Adipocyte (in vitro differentiated cells): ENCODE measurements around the gene ARHGAP33.

ENCODE experiments used
- DNase-seq: peaks from one replicate; pipeline ENCODE4 v3.0.0-alpha.2; 2015; ENCODE audit warnings: low read depth
- H3K27me3 ChIP-seq: replicated peaks from 2 replicates; pipeline ENCODE4 v1.7.0; 2013; ENCODE audit warnings: mild to moderate bottlenecking, low read length, moderate library complexity; ENCODE audit not compliant: control insufficient read depth, insufficient read depth
- H3K36me3 ChIP-seq: 2 replicates; pipeline ENCODE4 v1.7.0; 2013; ENCODE audit warnings: low read length, mild to moderate bottlenecking, moderate library complexity; ENCODE audit not compliant: control insufficient read depth, insufficient read depth, severe bottlenecking
- H3K4me1 ChIP-seq: 2 replicates; pipeline ENCODE4 v1.7.0; 2013; ENCODE audit warnings: mild to moderate bottlenecking, low read length, moderate library complexity; ENCODE audit not compliant: control insufficient read depth, insufficient read depth
- H3K4me3 ChIP-seq: 2 replicates; pipeline ENCODE4 v1.7.0; 2013; ENCODE audit warnings: mild to moderate bottlenecking, low read length, moderate library complexity
- H3K9ac ChIP-seq: 2 replicates; pipeline ENCODE4 v1.7.0; 2013; ENCODE audit warnings: mild to moderate bottlenecking, low read length, moderate library complexity
- H3K9me3 ChIP-seq: 2 replicates; pipeline ENCODE4 v1.7.0; 2013; ENCODE audit warnings: mild to moderate bottlenecking, low read length, moderate library complexity; ENCODE audit not compliant: control insufficient read depth

The ARHGAP33 gene

DNA sequence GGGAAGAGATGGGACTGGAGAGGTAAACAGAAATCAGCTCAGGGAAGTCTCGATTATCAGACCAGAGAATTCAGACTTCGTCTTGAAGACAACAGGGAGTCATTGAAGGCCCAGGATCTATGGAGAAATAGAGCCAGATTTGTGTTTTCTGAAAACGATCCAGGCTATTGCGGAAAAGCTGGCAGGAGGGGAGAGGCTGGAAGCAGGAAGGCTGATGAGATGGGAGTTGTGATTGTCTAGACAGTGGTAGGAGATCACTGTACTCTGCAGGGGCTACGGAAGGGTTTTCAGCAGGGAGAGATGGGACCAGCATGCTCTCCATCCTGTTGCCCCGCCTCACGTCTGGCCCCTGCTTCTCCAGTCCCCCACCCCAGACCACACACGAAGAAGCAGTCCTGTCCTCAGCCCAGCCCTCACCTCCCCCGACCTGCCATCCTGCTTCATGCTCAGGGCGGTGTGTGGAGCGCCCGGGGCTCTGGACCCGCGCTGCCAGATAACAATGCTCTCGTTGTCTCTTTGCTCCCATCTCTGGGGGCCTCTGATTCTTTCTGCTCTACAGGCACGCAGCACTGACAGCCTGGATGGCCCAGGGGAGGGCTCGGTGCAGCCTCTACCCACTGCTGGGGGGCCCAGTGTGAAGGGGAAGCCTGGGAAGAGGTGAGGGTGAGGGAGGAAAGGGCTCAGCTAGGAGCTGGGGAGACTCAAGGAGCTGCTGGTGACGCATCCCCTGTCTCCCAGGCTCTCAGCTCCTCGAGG lies 1.9 kb downstream of the ARHGAP33 start:
- no peaks in the 10 kb centered on the region for H3K9me3 ChIP-seq

DNA sequence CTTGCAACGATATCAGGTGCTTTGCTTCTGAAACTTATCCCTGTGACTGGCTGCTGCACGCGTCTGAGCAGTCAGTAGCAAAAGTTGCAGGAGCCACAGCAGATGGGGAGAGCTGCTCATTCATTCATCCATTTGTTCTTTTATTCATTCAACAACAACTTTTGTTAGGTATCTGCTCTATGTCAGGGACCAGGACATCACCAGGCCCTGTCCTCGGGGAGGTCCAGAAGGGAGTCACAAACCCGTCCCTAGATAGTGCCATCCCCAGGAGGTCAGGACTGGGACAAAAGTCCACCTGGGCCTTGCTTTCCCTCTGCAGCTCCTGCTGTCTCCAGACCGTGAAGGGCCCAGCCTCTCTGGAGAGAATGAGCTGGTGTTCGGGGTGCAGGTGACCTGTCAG lies 2.6 kb downstream of the ARHGAP33 start:
- Histone ChIP-seq H3K36me3 (no peaks in the 10 kb centered on the region), H3K27me3 (no peaks in the 10 kb centered on the region), H3K4me3 (no peak overlapping the region), H3K9ac (no peak overlapping the region), H3K4me1 (peaks cover 13% of the 10 kb centered on the region), H3K9me3 (no peaks in the 10 kb centered on the region)
- no peak for DNase-seq

More for the DNA sequence above, 1.9 kb downstream of the ARHGAP33 start:
- no peaks in the 10 kb centered on the region for H3K36me3 ChIP-seq
- no peak for DNase-seq
- H3K4me3 ChIP-seq: no peak overlapping the region
- no peak overlapping the region for H3K9ac ChIP-seq
- peaks cover 13% of the 10 kb centered on the region for H3K4me1 ChIP-seq
- H3K27me3 ChIP-seq: no peaks in the 10 kb centered on the region

GRCh38 chr19:35779033-35779432 lies 3.7 kb downstream of the ARHGAP33 start:
- H3K4me3 ChIP-seq: no peak overlapping the region
- no peaks in the 10 kb centered on the region for H3K9me3 ChIP-seq
- H3K9ac ChIP-seq: no peak overlapping the region
- H3K27me3 ChIP-seq: no peaks in the 10 kb centered on the region
- H3K4me1 ChIP-seq: peaks cover 13% of the 10 kb centered on the region
- no peaks in the 10 kb centered on the region for H3K36me3 ChIP-seq
- no peak for DNase-seq

GRCh38 chr19:35780058-35780457 lies 4.7 kb downstream of the ARHGAP33 start:
- no peaks in the 10 kb centered on the region for H3K9me3 ChIP-seq
- no peak for DNase-seq

DNA sequence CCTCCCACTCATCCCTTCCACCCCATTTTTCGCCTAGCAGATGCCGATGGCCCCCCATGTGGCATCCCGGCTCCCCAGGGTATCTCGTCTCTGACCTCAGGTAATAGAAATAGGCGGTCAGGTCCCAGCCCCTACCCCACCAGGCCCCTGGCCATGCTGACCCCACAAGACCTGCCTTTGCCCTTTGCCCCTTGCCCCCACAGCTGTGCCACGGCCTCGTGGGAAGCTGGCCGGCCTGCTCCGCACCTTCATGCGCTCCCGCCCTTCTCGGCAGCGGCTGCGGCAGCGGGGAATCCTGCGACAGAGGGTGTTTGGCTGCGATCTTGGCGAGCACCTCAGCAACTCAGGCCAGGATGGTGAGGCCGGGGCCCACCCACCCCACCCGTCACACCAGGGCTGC lies 5.4 kb downstream of the ARHGAP33 start:
- peaks cover 6% of the 10 kb centered on the region for H3K4me1 ChIP-seq
- H3K36me3 ChIP-seq: no peaks in the 10 kb centered on the region
- H3K9me3 ChIP-seq: no peaks in the 10 kb centered on the region
- no peaks in the 10 kb centered on the region for H3K27me3 ChIP-seq
- no peak for DNase-seq
- no peak overlapping the region for H3K9ac ChIP-seq
- H3K4me3 ChIP-seq: no peak overlapping the region

More at GRCh38 chr19:35780058-35780457, 4.7 kb downstream of the ARHGAP33 start:
- H3K36me3 ChIP-seq: no peaks in the 10 kb centered on the region
- H3K9ac ChIP-seq: no peak overlapping the region
- H3K4me1 ChIP-seq: peaks cover 6% of the 10 kb centered on the region
- no peak overlapping the region for H3K4me3 ChIP-seq
- no peaks in the 10 kb centered on the region for H3K27me3 ChIP-seq

DNA sequence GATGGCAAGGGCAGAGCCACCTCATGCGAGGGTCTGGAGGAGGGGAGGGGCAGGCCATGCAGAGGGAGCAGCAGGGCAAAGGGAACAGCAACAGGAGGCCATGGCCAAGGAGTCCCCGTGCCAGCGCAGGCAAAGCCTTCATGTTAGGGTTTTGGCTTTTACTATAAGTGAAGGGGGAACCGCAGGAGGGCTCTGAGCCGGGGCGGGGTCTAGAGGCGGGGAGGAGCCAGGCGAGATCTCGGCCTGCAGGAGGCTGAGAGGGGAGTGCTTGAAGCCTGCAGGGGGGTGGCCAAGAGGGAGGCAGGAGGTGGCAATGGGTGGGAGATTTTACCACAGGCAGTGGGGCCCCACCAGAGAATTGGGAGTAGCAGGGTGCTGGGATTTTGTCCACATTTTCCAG lies 6.3 kb downstream of the ARHGAP33 start:
- H3K36me3 ChIP-seq: no peaks in the 10 kb centered on the region
- H3K4me3 ChIP-seq: no peak overlapping the region
- no peak for DNase-seq
- no peak overlapping the region for H3K9ac ChIP-seq
- H3K4me1 ChIP-seq: peaks cover 6% of the 10 kb centered on the region
- H3K27me3 ChIP-seq: no peaks in the 10 kb centered on the region
- no peaks in the 10 kb centered on the region for H3K9me3 ChIP-seq

DNA sequence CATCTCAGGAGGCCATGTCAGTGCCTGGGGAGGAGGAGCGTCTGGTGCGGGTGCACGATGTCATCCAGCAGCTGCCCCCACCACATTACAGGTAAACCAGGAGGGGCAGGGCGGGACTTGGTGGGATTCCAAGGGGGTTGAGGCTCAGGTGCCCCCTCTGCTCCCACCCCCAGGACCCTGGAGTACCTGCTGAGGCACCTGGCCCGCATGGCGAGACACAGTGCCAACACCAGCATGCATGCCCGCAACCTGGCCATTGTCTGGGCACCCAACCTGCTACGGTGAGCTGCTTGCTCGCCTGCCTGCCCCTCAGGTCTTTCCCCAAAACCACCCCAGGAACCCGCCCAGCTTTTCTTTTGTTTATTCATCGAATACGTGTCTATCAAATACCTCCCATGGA lies 7.2 kb downstream of the ARHGAP33 start:
- no peak for DNase-seq
- Histone ChIP-seq H3K27me3 (no peaks in the 10 kb centered on the region), H3K9ac (no peak overlapping the region), H3K36me3 (no peaks in the 10 kb centered on the region), H3K9me3 (no peaks in the 10 kb centered on the region), H3K4me3 (no peak overlapping the region), H3K4me1 (no peaks in the 10 kb centered on the region)

GRCh38 chr19:35783469-35784434 lies 8.4 kb downstream of the ARHGAP33 start:
- Histone ChIP-seq H3K9ac (no peak overlapping the region), H3K4me1 (no peaks in the 10 kb centered on the region), H3K27me3 (no peaks in the 10 kb centered on the region), H3K9me3 (no peaks in the 10 kb centered on the region), H3K4me3 (no peak overlapping the region), H3K36me3 (no peaks in the 10 kb centered on the region)
- DNase-seq: no peak

DNA sequence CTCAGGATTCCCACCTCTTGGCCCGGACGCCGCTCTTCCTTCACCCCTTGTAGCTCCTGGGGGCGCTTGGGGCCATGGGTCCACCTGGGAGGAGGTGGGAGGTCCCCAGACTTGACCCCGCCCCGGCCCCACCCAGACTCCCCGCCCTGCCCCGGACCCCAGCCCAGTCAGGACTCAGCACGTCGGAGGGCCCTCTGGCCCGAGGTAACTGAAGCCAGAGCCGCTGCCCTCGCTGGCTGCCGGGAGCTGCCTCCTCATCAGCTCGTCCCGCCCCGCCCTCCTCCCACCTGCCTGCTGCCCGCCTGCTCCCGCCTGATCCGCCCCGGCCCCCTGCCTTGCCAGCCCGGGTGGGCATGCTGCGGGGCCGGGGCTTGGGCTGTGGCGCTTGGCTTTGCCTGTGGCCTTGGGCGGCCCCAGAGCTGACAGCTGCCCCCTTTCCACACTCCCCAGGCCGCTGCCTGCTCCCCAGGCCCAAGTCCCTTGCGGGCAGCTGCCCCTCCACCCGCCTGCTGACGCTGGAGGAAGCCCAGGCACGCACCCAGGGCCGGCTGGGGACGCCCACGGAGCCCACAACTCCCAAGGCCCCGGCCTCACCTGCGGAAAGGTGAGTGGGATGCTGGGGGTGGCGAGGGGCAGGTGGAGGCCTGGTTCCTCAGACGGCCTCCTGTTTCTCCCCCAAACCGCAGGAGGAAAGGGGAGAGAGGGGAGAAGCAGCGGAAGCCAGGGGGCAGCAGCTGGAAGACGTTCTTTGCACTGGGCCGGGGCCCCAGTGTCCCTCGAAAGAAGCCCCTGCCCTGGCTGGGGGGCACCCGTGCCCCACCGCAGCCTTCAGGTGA lies 9.4 kb downstream of the ARHGAP33 start:
- H3K4me1 ChIP-seq: no peaks in the 10 kb centered on the region
- H3K27me3 ChIP-seq: no peaks in the 10 kb centered on the region
- no peak overlapping the region for H3K4me3 ChIP-seq
- H3K9me3 ChIP-seq: no peaks in the 10 kb centered on the region
- no peak for DNase-seq
- no peaks in the 10 kb centered on the region for H3K36me3 ChIP-seq
- H3K9ac ChIP-seq: no peak overlapping the region

- Histone ChIP-seq H3K4me1 (no peaks in the 10 kb centered on the region), H3K27me3 (no peaks in the 10 kb centered on the region), H3K9ac (no peak overlapping the region), H3K36me3 (no peaks in the 10 kb centered on the region), H3K9me3 (no peaks in the 10 kb centered on the region), H3K4me3 (no peak overlapping the region)
- DNase-seq: no peak
Observed at GRCh38 chr19:35785339-35785627, 9.9 kb downstream of the ARHGAP33 start.
